Stimulated activated CD8-positive, alpha-beta memory T cell treated with anti-CD3 and anti-CD28 coated beads, Interleukin-15, amount 100 ng/mL, for 1 hour (primary cell): ENCODE results near the gene MBD4.

ENCODE experiments used
- DNase-seq: peaks from one replicate; pipeline ENCODE4 v3.0.0-alpha.2; 2020; ENCODE audit warnings: low read depth

The MBD4 gene

DNA sequence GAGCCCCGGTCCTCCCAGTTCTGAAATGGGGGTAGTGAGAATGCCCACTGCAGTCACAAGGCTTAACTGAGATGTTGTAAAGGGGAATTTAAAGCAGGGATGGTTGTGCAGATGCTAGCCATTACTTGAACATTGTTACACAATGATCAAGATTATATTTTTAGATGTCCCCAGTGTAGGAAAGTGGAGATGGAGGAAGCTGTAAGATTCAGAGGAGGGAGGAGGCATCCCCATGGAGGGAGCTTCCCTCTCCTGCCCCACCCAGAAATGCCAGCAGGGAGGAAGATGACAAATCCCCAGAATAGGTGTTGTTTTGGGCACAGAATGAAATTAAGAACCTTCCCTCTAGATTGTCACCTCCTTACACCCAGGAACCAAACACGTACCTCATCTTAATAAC is 57.4 kb downstream of the MBD4 start:
- no peak for DNase-seq
